Hypothalamus (tissue), 51 donors: Measurements from ENCODE around the gene WIPF2.

Experiments used
- DNase-seq, 51 donors: peaks; one replicate each; lab custom pipeline; 2025; lab: John Stamatoyannopoulos, UW

Gene WIPF2

GRCh38 chr17:40218740-40219593, at the start of gene WIPF2:
TSS of gene WIPF2 (plus strand) at chr17:40219304. CDS start at chr17:40256460, 37,156 bp downstream.
- peak; percentile 72 to 97 (median 91) for DNase-seq

GRCh38 chr17:40170325-40170724, 48.8 kb upstream of the WIPF2 start:
- no peak for DNase-seq

GRCh38 chr17:40171750-40172149, 47.4 kb upstream of the WIPF2 start:
- no peak for DNase-seq

GRCh38 chr17:40173091-40173777, 45.9 kb upstream of the WIPF2 start:
- no peak for DNase-seq

GRCh38 chr17:40173778-40174135, 45.3 kb upstream of the WIPF2 start:
- no peak for DNase-seq

- DNase-seq: no peak
Observed at GRCh38 chr17:40174514-40174913, 44.6 kb upstream of the WIPF2 start.

- no peak for DNase-seq
Observed at GRCh38 chr17:40175928-40176753, 43.0 kb upstream of the WIPF2 start.

- no peak for DNase-seq
Observed at GRCh38 chr17:40176754-40177110, 42.4 kb upstream of the WIPF2 start.

GRCh38 chr17:40177275-40177874, 41.7 kb upstream of the WIPF2 start, which contains the start of gene RAPGEFL1:
TSS of gene RAPGEFL1 (plus strand) at chr17:40177470. CDS start at chr17:40177862, 392 bp downstream.
- peak in 36 of 51 donors; percentile 8 to 70 (median 46) for DNase-seq

- peak in 3 of 51 donors; percentile 8 to 18 (median 13) for DNase-seq
Observed at GRCh38 chr17:40178021-40178601, 41.0 kb upstream of the WIPF2 start.

- DNase-seq: peak in 1 of 51 donors; percentile 11
Observed at GRCh38 chr17:40178660-40179059, 40.4 kb upstream of the WIPF2 start.

- peak in 1 of 51 donors; percentile 33 for DNase-seq
Observed at GRCh38 chr17:40179923-40180659, 39.0 kb upstream of the WIPF2 start.

GRCh38 chr17:40180694-40181093, 38.4 kb upstream of the WIPF2 start:
- DNase-seq: no peak

GRCh38 chr17:40181205-40181604, 37.9 kb upstream of the WIPF2 start:
- no peak for DNase-seq

- no peak for DNase-seq
Observed at GRCh38 chr17:40182606-40183005, 36.5 kb upstream of the WIPF2 start.

- DNase-seq: no peak
Observed at GRCh38 chr17:40187238-40187637, 31.9 kb upstream of the WIPF2 start.

GRCh38 chr17:40188694-40189093, 30.4 kb upstream of the WIPF2 start:
- DNase-seq: no peak

- DNase-seq: no peak
Observed at GRCh38 chr17:40190197-40191021, 28.7 kb upstream of the WIPF2 start.
